NCI-H226 (cell line): ENCODE results near the gene FOXD3.
"Not testable (repeated sequence)": the region's sequence is repeated elsewhere in the genome, so short reads cannot be mapped to it uniquely, and the experiment has no call there.

Source experiments
- DNase-seq: peaks from one replicate; pipeline ENCODE4 v3.0.0-alpha.2; 2015

Gene FOXD3

GRCh38 chr1:63321066-63321784 lies 1.1 kb upstream of the FOXD3 start:
- DNase-seq = no peak

- no peak for DNase-seq
Observed at GRCh38 chr1:63321785-63322113, 618 bp upstream of the FOXD3 start.

GRCh38 chr1:63322944-63323864 lies 837 bp downstream of the FOXD3 start:
- no peak for DNase-seq

- DNase-seq = no peak
Observed at GRCh38 chr1:63323865-63324778, 1.8 kb downstream of the FOXD3 start.

- DNase-seq = no peak
Observed at GRCh38 chr1:63324779-63325119, 2.4 kb downstream of the FOXD3 start.

GRCh38 chr1:63325279-63325985 lies 3.1 kb downstream of the FOXD3 start:
- no peak for DNase-seq

GRCh38 chr1:63326106-63326472 lies 3.7 kb downstream of the FOXD3 start:
- no peak for DNase-seq

GRCh38 chr1:63326473-63327380 lies 4.4 kb downstream of the FOXD3 start:
- no peak for DNase-seq

GRCh38 chr1:63327417-63328054 lies 5.2 kb downstream of the FOXD3 start:
- peak; percentile 45 for DNase-seq

- DNase-seq = no peak
Observed at GRCh38 chr1:63328122-63328521, 5.8 kb downstream of the FOXD3 start.

GRCh38 chr1:63328781-63329180 lies 6.4 kb downstream of the FOXD3 start:
- DNase-seq = no peak

- DNase-seq = no peak
Observed at GRCh38 chr1:63329621-63330330, 7.4 kb downstream of the FOXD3 start.

- no peak for DNase-seq
Observed at GRCh38 chr1:63330331-63330916, 8.1 kb downstream of the FOXD3 start.

GRCh38 chr1:63342402-63342801 lies 20.0 kb downstream of the FOXD3 start:
- no peak for DNase-seq

GRCh38 chr1:63343922-63344321 lies 21.6 kb downstream of the FOXD3 start:
- DNase-seq = no peak

- no peak for DNase-seq
Observed at GRCh38 chr1:63350320-63350719, 28.0 kb downstream of the FOXD3 start.

GRCh38 chr1:63352736-63353135 lies 30.4 kb downstream of the FOXD3 start:
- DNase-seq = no peak

- not testable (repeated sequence) for DNase-seq
Observed at GRCh38 chr1:63356234-63356633, 33.9 kb downstream of the FOXD3 start.

- no peak for DNase-seq
Observed at GRCh38 chr1:63359561-63359960, 37.2 kb downstream of the FOXD3 start.

- DNase-seq = no peak
Observed at GRCh38 chr1:63362073-63362472, 39.7 kb downstream of the FOXD3 start.
